Stimulated activated naive CD4-positive, alpha-beta T cell (primary cell): ENCODE measurements around the gene RIPK3.
A peak's percentile ranks its signal among the peaks of the same experiment; 100 is the strongest.

ENCODE experiments used
- DNase-seq, 6 experiments: peaks; one replicate each; lab custom pipeline; 2025; lab: John Stamatoyannopoulos, UW

RIPK3 gene

GRCh38 chr14:24300326-24300980, 39.3 kb downstream of the RIPK3 start:
- no peak for DNase-seq

DNA sequence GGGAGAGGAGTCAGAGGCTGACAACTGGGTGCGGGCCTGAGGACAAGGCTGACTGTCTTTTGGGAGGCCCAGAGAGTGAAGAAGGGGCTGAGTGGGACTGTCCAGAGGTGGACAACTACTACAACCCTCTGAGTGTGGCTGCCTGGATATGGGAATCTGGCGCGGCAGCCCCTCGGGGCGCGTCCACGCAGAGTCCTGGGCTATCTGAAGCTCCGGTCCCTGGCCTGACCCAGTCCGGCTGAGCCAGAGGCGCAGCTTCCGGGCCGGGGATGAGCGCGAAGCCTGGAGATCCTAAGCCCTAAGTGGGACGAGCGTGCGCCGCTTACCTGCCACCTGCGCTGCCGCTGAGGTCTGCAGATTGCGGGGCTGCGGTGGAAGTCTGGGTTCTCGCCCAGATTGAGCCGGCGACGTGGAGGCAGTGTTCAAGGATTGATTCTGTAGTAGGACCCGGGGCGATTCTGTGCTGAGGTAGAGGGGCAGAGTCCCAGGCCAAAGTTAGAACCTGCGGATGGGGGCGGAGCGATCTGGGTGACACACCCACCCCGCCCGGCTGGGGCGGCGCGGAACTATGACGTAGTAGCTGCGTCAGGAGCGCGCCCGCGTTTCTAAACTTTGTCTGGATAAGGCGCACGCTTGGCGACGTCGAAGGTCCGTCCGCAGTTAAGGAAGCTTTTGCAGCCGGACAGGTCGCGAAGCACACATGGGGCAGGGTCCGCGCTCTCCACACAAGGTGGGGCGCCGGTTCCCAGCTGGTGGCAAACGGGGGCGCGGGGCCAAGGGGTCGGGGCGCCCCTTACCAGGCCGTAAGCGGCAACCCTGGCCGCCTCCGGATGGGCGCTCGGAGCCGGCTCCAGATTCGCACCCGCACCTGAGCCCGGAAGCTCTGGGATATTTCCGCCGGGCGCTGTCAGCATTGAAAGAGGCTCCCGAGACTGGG, 40.3 kb downstream of the RIPK3 start, which contains the start of the genes DHRS1 and NOP9:
DHRS1 (minus strand) TSS at position 526 of the 937 bp plus-strand sequence. CDS start 674 bp downstream, outside the sequence.
NOP9 (plus strand) TSS at position 596 of the 937 bp plus-strand sequence; CDS start at position 701, 105 bp downstream.
- peak; percentile 80 to 94 (median 88) for DNase-seq

DNA sequence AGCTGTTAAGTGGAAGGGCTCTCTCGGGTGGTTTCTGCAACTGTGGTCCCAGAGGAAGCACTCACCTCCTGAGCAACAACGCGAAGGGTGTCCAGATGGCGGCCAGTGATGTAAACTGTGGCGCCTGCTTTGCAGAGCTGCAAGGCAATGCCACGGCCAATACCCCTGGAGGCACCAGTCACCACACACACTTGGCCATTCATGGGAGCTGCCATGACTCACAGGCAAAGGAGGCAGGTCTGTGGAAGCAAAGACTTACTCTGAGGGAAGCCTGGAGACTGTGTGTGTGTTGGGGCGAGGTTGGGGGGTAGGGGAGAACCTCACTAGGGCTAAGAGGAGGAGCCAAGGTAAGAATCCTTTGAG, 40.9 kb downstream of the RIPK3 start:
- no peak for DNase-seq

GRCh38 chr14:24297190-24297964, 42.4 kb downstream of the RIPK3 start:
- DNase-seq = no peak

DNA sequence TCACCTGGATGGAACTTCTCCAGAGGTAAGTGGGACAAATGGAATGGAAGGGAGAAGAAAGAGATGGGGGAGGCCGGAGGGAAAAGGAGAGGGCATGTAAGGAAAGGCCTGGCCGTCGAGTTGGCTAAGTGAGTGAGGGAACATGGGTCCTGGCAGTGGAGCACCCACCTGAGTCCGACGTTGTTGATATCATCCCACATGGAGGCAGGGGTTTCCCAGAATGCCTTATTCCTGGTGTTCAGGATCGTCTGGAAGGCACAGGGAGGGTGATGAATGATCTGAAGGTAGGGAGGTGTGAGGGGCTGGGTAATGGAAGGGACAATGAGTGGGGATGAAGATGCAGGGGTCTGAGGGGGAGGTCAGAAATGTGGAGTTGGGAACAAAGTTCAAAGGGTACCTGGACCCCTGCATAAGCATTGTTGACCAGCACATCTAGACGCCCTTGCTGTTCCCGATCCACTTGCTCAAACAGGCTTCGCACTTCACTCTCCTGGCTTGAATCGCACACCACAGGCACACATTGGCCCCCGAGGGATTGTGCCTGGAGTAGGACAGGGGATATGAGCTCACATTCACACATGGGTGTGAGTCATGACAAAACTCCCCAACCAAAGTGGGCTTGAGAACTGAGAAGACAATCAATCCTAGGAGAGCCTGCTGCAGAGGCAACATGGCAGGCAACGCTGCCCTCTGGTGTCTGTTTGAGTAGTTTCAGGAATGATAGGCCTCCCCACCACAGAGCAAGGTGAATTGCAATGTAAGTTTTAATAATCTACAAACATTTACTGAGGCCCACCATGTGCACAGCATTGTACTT, 43.2 kb downstream of the RIPK3 start:
- DNase-seq = peak; percentile 39 to 75 (median 62)

DNA sequence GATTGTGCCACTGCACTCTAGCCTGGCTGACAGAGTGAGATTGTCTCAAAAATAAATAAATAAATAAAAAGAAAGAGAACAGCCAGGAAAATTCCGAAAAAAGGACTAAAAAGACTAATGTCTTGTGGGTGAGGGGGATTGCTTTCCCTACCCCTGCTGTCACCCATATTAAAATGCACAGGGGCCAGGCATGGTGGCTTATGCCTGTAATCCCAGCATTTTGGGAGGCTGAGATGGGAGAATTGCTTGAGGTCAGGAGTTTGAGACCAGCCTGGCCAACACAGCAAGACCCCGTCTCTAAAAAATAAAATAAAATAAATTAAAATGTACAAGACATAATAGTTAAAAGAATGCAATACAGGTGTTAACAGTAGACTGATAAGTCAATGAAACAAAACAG, 46.3 kb downstream of the RIPK3 start:
- no peak for DNase-seq

GRCh38 chr14:24292118-24292807, 47.5 kb downstream of the RIPK3 start:
- no peak for DNase-seq

GRCh38 chr14:24291446-24292117, 48.2 kb downstream of the RIPK3 start:
- DNase-seq = no peak

DNA sequence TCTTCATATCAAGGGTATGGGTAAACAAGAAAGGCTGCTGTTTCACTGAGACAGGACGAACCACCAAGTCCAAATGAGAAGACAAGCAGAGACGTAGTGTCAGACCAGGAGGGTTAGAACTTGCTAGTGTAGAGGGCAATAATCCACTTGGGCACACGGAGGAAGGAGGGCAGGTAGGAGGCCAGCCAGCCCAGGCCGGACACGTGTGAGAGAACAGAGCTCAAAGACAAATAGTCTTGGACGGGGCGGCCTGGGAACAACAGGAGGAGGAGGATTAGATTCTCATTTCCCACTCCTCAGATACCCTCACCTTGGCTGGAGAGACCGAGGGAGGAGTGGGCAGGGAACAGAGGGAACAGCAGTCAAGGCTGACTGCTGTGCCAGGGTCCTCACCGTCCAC, 49.0 kb downstream of the RIPK3 start:
- no peak for DNase-seq

DNA sequence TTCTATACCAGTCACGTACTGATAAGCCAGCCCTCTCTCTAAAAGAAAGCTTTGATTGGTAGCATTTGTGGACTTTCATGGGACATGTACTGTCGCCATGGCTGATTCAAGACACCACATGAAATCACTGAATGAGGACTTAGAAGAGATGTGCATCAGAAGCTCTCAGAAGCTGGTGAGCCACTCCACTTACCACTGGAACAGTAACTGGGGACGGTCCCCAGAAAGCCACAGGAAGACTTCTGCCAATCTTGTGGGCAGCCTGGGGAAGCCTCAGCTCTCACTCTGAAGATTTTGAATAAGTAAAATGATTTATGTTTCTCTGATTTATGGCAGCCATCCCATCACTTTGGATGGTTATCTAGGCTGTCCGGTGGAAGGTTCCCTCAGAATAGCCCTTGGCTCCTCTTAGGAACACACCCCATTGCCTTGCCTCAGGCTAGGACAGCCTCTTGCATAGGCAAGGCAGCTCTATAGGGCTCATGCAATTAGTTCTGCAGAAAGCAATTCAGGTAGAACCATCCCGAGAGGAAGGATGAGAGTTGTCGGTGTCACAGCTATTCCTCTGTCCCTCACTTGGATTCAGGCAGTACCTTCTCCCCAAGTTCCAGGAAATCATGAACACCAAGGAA, 50.0 kb downstream of the RIPK3 start:
- no peak for DNase-seq

DNA sequence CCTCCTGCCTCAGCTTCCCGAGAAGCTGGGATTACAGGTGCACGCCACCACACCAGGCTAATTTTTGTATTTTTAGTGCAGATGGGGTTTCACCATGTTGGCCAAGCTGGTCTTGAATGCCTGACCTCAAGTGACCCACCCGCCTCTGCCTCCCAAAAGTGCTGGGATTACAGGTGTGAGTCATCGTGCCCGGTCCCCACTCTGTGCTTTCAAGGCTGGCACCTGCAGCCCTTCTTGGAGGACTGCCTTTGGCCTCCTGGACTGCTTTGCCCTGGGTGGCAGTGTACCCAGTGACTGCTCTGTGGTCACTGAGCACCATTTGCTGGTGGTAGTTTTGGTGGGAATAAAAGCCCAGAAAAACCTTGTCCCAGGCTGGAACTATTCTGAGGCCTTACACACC, 52.8 kb downstream of the RIPK3 start:
- no peak for DNase-seq
